Fibroblast of lung (primary cell): ENCODE results near the gene RBP7. TPM values are rescaled to one million over a fixed set of nuclear protein-coding genes. Genes with fewer than 3 reads are reported as not detected.

Experiments
- DNase-seq, 2 donors: peaks; one replicate each; pipeline versions ENCODE4 v3.0.0 to v3.0.0-alpha.2; 2010; ENCODE audit warnings: low read depth in 2 of 2
- H2AFZ ChIP-seq: 2 replicates; pipeline ENCODE4 v1.5.1; 2012; ENCODE audit warnings: low read length, control low read depth, inconsistent platforms
- H3K27ac ChIP-seq: 2 replicates; pipeline ENCODE4 v1.5.1; 2011; ENCODE audit warnings: low read length, control low read depth; ENCODE audit not compliant: insufficient read depth
- H3K27me3 ChIP-seq: 2 replicates; pipeline ENCODE4 v1.5.1; 2011; ENCODE audit warnings: mild to moderate bottlenecking, low read length; ENCODE audit not compliant: control insufficient read depth, insufficient read depth
- H3K36me3 ChIP-seq: 2 replicates; pipeline ENCODE4 v1.5.1; 2011; ENCODE audit warnings: low read length; ENCODE audit not compliant: control insufficient read depth, insufficient read depth
- H3K4me1 ChIP-seq: 2 replicates; pipeline ENCODE4 v1.5.1; 2011; ENCODE audit warnings: low read length; ENCODE audit not compliant: control insufficient read depth, insufficient read depth; ENCODE audit errors: extremely low read depth
- H3K4me2 ChIP-seq: 2 replicates; pipeline ENCODE4 v1.5.1; 2011; ENCODE audit warnings: low read length, control low read depth; ENCODE audit not compliant: insufficient read depth; ENCODE audit errors: extremely low read depth
- H3K4me3 ChIP-seq, 4 experiments: fragments of 200-600 bp in 1 of 4; sonication (generic) in 1 of 4; replicated peaks in 1 of 4; 2 replicates each; pipeline ENCODE4 v1.5.1; 2011 to 2016; ENCODE audit warnings: low read length in 4 of 4, low read depth in 3 of 4, mild to moderate bottlenecking in 3 of 4, control low read depth in 2 of 4, inconsistent platforms in 1 of 4, mixed read lengths in 1 of 4; ENCODE audit not compliant: insufficient read depth in 1 of 4; ENCODE audit errors: control extremely low read depth in 1 of 4
- H3K79me2 ChIP-seq: 2 replicates; pipeline ENCODE4 v1.5.1; 2012; ENCODE audit warnings: mild to moderate bottlenecking, low read length, inconsistent platforms; ENCODE audit not compliant: control insufficient read depth, insufficient read depth
- H3K9ac ChIP-seq: 2 replicates; pipeline ENCODE4 v1.5.1; 2011; ENCODE audit warnings: mild to moderate bottlenecking, low read length, control low read depth; ENCODE audit not compliant: insufficient read depth
- H3K9me3 ChIP-seq: 2 replicates; pipeline ENCODE4 v1.5.1; 2012; ENCODE audit warnings: low read depth, low read length; ENCODE audit not compliant: control insufficient read depth, insufficient read depth
- H4K20me1 ChIP-seq: 2 replicates; pipeline ENCODE4 v1.5.1; 2011; ENCODE audit warnings: low read length; ENCODE audit not compliant: control insufficient read depth, insufficient read depth; ENCODE audit errors: extremely low read depth
- CTCF ChIP-seq, 2 donors: IDR thresholded peaks in 1 of 2; conservative IDR thresholded peaks in 1 of 2; 1 replicate in 1 of 2; 2 replicates in 1 of 2; pipeline ENCODE4 v1.5.1; 2011 to 2012; ENCODE audit warnings: low read length in 2 of 2, control low read depth in 1 of 2, inconsistent platforms in 1 of 2, low read depth in 1 of 2, mild to moderate bottlenecking in 1 of 2
- EZH2 ChIP-seq: IDR thresholded peaks from 2 replicates; pipeline ENCODE4 v1.5.1; 2012; ENCODE audit warnings: low read length, control low read depth, mild to moderate bottlenecking; ENCODE audit errors: missing control alignments
- polyA plus RNA-seq, 2 donors: library from polyadenylated mRNA; depleted of rRNA in 1 of 2; stranded (reverse) in 1 of 2; unstranded in 1 of 2; fragments of >200 nt; gene quantifications; 2 replicates each; pipeline ENCODE4 v1.2.1, GENCODE V29; 2011 to 2012; ENCODE audit warnings: missing spikeins in 1 of 2
- total RNA-seq: library from RNA; depleted of rRNA; stranded (reverse); fragments of >200 nt; gene quantifications from 2 replicates; pipeline ENCODE4 v1.2.1, GENCODE V29; 2014

Gene RBP7
- total and polyA plus RNA-seq, 2 donors (not counting 1 experiment from before 2014, with no cell fraction given): not detected

- TF ChIP-seq EZH2: no peak
- no peak for TF ChIP-seq CTCF (conservative IDR thresholded peaks at IDR 0.05 in 1 of 2, IDR thresholded peaks at IDR 0.05 in 1 of 2; ENCODE audit: low read depth in 1 of 2, low read length in 2 of 2)
- Histone ChIP-seq H3K9ac (no peak overlapping the region), H3K4me1 (no peaks in the 10 kb centered on the region), H3K36me3 (no peaks in the 10 kb centered on the region), H3K27ac (no peak overlapping the region), H2AFZ (no peak overlapping the region), H3K79me2 (peaks cover 24% of the 10 kb centered on the region), H3K4me2 (no peak overlapping the region), H3K27me3 (no peaks in the 10 kb centered on the region), H4K20me1 (no peaks in the 10 kb centered on the region), H3K9me3 (no peaks in the 10 kb centered on the region), H3K4me3 (no peak overlapping the region)
- DNase-seq: peak in 1 of 2 donors; percentile 85
Observed at GRCh38 chr1:10031461-10031860, 34.4 kb downstream of the RBP7 start.

- H2AFZ ChIP-seq: peak within 1 kb of the TSS; percentile 99
- DNase-seq: peak; percentile 95 to 96
- H3K36me3 ChIP-seq: peaks cover 1% of the 10 kb centered on the region
- H3K27me3 ChIP-seq: no peaks in the 10 kb centered on the region
- H3K4me2 ChIP-seq: peak within 1 kb of the TSS; percentile 92
- peak within 1 kb of the TSS; percentile 76 to 97 (median 90) for H3K4me3 ChIP-seq
- H3K4me1 ChIP-seq: no peaks in the 10 kb centered on the region
- peak within 1 kb of the TSS; percentile 91 for H3K27ac ChIP-seq
- H4K20me1 ChIP-seq: no peaks in the 10 kb centered on the region
- no peaks in the 10 kb centered on the region for H3K9me3 ChIP-seq
- H3K9ac ChIP-seq: peak within 1 kb of the TSS; percentile 86
- TF ChIP-seq CTCF (conservative IDR thresholded peaks at IDR 0.05 in 1 of 2, IDR thresholded peaks at IDR 0.05 in 1 of 2; ENCODE audit: low read depth in 1 of 2, low read length in 2 of 2) (peak; percentile 48 to 49), EZH2 (no peak)
- peaks cover 27% of the 10 kb centered on the region for H3K79me2 ChIP-seq
Observed at GRCh38 chr1:10032590-10033358, 35.7 kb downstream of the RBP7 start, which contains the start of gene UBE4B. Gene UBE4B (plus strand): TSS chr1:10032958. CDS start chr1:10033671, 713 bp downstream.

GRCh38 chr1:10033359-10033845 is 36.4 kb downstream of the RBP7 start:
- H3K27ac ChIP-seq: peak overlapping the region; percentile 91
- H3K27me3 ChIP-seq: no peaks in the 10 kb centered on the region
- TF ChIP-seq EZH2 (no peak), CTCF (conservative IDR thresholded peaks at IDR 0.05 in 1 of 2, IDR thresholded peaks at IDR 0.05 in 1 of 2; ENCODE audit: low read depth in 1 of 2, low read length in 2 of 2) (no peak)
- H3K9me3 ChIP-seq: no peaks in the 10 kb centered on the region
- H3K4me2 ChIP-seq: peak overlapping the region; percentile 60
- DNase-seq: peak; percentile 33
- H4K20me1 ChIP-seq: no peaks in the 10 kb centered on the region
- H3K4me1 ChIP-seq: no peaks in the 10 kb centered on the region
- H3K36me3 ChIP-seq: peaks cover 1% of the 10 kb centered on the region
- H3K4me3 ChIP-seq: peak overlapping the region; percentile 76 to 97 (median 90)
- peaks cover 29% of the 10 kb centered on the region for H3K79me2 ChIP-seq
- H3K9ac ChIP-seq: peak overlapping the region; percentile 86
- H2AFZ ChIP-seq: peak overlapping the region; percentile 99
